ENCODE data around the gene CNOT11. TPM values are rescaled to one million over a fixed set of nuclear protein-coding genes. Genes with fewer than 3 reads are reported as not detected.

Gene CNOT11
- total and polyA plus RNA-seq, 9 donors: 11.5 to 55.1 (median 21.0) TPM

DNA sequence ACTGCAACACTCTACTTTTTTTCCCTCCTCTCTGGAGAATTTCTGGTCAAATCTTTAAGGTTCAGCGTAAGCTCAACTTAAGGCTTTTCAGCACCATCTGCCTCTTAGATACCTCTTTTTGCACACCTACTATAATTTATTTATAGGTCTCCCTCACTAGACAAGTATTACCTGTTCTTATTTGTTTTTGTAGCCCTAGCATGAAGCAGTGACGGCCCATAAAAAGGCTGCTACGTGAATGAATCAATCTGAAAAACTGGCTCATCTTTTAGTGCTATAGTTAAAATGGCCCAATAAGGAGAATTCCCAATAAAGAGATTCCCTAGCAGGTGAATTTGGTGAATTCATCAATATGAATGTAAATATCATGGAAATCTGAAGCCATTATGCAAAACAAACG lies 49.3 kb downstream of the CNOT11 start:
- Histone ChIP-seq H3K4me3 (no peak overlapping the region), H3K36me3 (no peaks in the 10 kb centered on the region), H3K9me3 (no peaks in the 10 kb centered on the region), H3K27ac (no peak overlapping the region), H3K4me1 (ENCODE audit: insufficient read depth) (peaks cover 17% of the 10 kb centered on the region), H3K27me3 (no peaks in the 10 kb centered on the region)
- WGBS, 3 donors: 87 to 90% (median 88%) methylated on average over 4 of the region's 4 CpGs
- TF ChIP-seq EP300 (IDR thresholded peaks at IDR 0.05) (no peak), POLR2A (IDR thresholded peaks at IDR 0.05) (no peak)
- TF ChIP-seq, protein P1, sequence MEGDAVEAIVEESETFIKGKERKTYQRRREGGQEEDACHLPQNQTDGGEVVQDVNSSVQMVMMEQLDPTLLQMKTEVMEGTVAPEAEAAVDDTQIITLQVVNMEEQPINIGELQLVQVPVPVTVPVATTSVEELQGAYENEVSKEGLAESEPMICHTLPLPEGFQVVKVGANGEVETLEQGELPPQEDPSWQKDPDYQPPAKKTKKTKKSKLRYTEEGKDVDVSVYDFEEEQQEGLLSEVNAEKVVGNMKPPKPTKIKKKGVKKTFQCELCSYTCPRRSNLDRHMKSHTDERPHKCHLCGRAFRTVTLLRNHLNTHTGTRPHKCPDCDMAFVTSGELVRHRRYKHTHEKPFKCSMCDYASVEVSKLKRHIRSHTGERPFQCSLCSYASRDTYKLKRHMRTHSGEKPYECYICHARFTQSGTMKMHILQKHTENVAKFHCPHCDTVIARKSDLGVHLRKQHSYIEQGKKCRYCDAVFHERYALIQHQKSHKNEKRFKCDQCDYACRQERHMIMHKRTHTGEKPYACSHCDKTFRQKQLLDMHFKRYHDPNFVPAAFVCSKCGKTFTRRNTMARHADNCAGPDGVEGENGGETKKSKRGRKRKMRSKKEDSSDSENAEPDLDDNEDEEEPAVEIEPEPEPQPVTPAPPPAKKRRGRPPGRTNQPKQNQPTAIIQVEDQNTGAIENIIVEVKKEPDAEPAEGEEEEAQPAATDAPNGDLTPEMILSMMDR (IDR thresholded peaks at IDR 0.05): no peak
- DNase-seq: no peak
- intact Hi-C loops (cut with DNase I): no loop called here

DNA sequence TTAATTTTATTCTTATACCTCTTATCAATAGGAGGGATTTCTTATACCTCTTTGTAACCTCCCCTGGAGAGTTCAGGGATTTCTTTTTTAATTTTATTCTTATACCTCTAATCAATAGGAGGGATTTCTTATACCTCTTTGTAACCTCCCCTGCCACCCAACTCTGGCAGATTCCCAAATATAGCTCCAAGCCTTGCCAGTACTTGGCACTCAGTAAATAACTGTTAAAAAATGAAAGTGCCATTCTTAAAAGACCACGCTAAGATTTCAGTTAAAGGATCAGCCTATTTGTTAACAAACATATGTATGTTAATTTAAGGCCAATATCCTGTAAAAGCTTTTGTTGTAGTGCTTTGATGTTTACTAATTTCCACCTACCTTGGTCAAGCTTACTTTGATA lies 51.0 kb downstream of the CNOT11 start:
- H3K9me3 ChIP-seq: no peaks in the 10 kb centered on the region
- no peaks in the 10 kb centered on the region for H3K27me3 ChIP-seq
- WGBS, 3 donors: 81 to 94% (median 93%) methylated on average over 1 of the region's 1 CpG
- intact Hi-C loops (cut with DNase I): no loop called here
- no peaks in the 10 kb centered on the region for H3K36me3 ChIP-seq
- H3K4me1 ChIP-seq (ENCODE audit: insufficient read depth): peaks cover 17% of the 10 kb centered on the region
- DNase-seq: no peak
- no peak overlapping the region for H3K4me3 ChIP-seq
- TF ChIP-seq POLR2A (IDR thresholded peaks at IDR 0.05) (no peak), EP300 (IDR thresholded peaks at IDR 0.05) (no peak)
- TF ChIP-seq, protein P1 (IDR thresholded peaks at IDR 0.05): no peak
- H3K27ac ChIP-seq: no peak overlapping the region

- Histone ChIP-seq H3K36me3 (no peaks in the 10 kb centered on the region), H3K4me1 (ENCODE audit: insufficient read depth) (peaks cover 16% of the 10 kb centered on the region), H3K9me3 (no peaks in the 10 kb centered on the region), H3K27me3 (no peaks in the 10 kb centered on the region), H3K4me3 (no peak overlapping the region), H3K27ac (no peak overlapping the region)
- 86 to 91% (median 88%) methylated on average over 4 of the region's 4 CpGs for WGBS, 3 donors
- intact Hi-C loops (cut with DNase I): no loop called here
- DNase-seq: no peak
- TF ChIP-seq, protein P1 (IDR thresholded peaks at IDR 0.05): no peak
- TF ChIP-seq EP300 (IDR thresholded peaks at IDR 0.05) (no peak), POLR2A (IDR thresholded peaks at IDR 0.05) (no peak)
These were observed 52.3 kb downstream of the CNOT11 start for GRCh38 chr2:101305035-101305434.

DNA sequence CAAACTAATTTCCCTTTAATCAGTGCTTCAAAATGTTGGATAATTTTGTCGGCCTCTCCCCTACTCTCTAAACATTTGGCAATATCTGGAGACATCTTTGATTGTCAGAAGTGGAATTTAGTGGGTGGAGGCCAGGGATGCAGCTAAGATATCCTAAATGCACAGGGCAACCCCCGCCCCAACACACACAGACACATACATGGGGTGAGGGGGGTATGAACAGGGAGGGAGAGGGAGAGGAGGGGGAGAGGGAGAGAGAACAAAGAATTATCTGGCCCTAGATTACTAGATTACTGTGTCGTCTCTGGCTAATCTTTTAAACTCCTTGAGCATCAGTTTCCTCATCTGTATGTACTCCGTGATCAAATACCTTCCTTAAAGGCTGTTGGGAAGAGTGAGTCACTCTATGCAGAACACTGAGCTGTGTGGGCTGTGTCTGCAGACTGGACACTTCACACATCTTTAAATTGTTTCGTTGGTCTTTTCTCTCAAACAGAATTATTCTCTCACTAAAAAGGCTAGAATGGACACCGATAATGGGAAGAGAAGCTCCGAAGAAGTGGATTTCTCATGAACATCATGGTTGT lies 52.9 kb downstream of the CNOT11 start:
- TF ChIP-seq, protein P1 (IDR thresholded peaks at IDR 0.05): no peak
- TF ChIP-seq EP300 (IDR thresholded peaks at IDR 0.05) (no peak), POLR2A (IDR thresholded peaks at IDR 0.05) (no peak)
- Histone ChIP-seq H3K27ac (no peak overlapping the region), H3K4me3 (peak overlapping the region; percentile 11), H3K36me3 (no peaks in the 10 kb centered on the region), H3K9me3 (no peaks in the 10 kb centered on the region), H3K4me1 (ENCODE audit: insufficient read depth) (peaks cover 14% of the 10 kb centered on the region), H3K27me3 (no peaks in the 10 kb centered on the region)
- WGBS, 3 donors: 47 to 54% (median 51%) methylated on average over 7 of the region's 7 CpGs
- intact Hi-C loops (cut with DNase I): loop anchor here in 1 of 4 donors (2.0 kb wide), 1 partner anchor 53 kb away; the partner anchor contains the start of gene CNOT11
- DNase-seq: no peak

Data from ovary (tissue), 9 donors.